KMS-11 (cell line): ENCODE measurements around the gene CENPO.

Source experiments
- H2AFZ ChIP-seq: fragments of 200-600 bp; sonication (generic); 2 replicates; pipeline ENCODE4 v1.6.1; 2016; ENCODE audit warnings: antibody characterized with exemption, mixed run types, low read depth
- H3K27ac ChIP-seq: fragments of 200-600 bp; sonication (generic); 2 replicates; pipeline ENCODE4 v1.6.1; 2016; ENCODE audit warnings: mild to moderate bottlenecking, mixed run types
- H3K27me3 ChIP-seq: fragments of 200-600 bp; sonication (generic); 2 replicates; pipeline ENCODE4 v1.6.1; 2017; ENCODE audit warnings: mild to moderate bottlenecking, low read depth, mixed run types, moderate library complexity; ENCODE audit not compliant: insufficient read depth
- H3K36me3 ChIP-seq: fragments of 200-600 bp; sonication (generic); 2 replicates; pipeline ENCODE4 v1.6.1; 2017; ENCODE audit warnings: mild to moderate bottlenecking, mixed run types; ENCODE audit not compliant: insufficient read depth
- H3K4me1 ChIP-seq: fragments of 200-600 bp; sonication (generic); 2 replicates; pipeline ENCODE4 v1.6.1; 2016; ENCODE audit warnings: mild to moderate bottlenecking, low read depth, mixed run types; ENCODE audit not compliant: poor library complexity, severe bottlenecking
- H3K4me2 ChIP-seq: fragments of 200-600 bp; sonication (generic); 2 replicates; pipeline ENCODE4 v1.7.0; 2016; ENCODE audit warnings: mild to moderate bottlenecking, mixed run types
- H3K4me3 ChIP-seq: fragments of 200-600 bp; sonication (generic); IDR thresholded peaks from 2 replicates; pipeline ENCODE4 v1.6.1; 2017; ENCODE audit warnings: low read depth, low read length, mixed read lengths; ENCODE audit not compliant: insufficient read depth
- H3K79me2 ChIP-seq: fragments of 200-600 bp; sonication (generic); 2 replicates; pipeline ENCODE4 v1.6.1; 2016; ENCODE audit warnings: low read depth, mixed run types; ENCODE audit not compliant: insufficient read depth
- H3K9ac ChIP-seq: fragments of 200-600 bp; sonication (generic); 2 replicates; pipeline ENCODE4 v1.6.1; 2016; ENCODE audit warnings: mild to moderate bottlenecking, mixed run types
- H4K20me1 ChIP-seq: fragments of 200-600 bp; sonication (generic); 2 replicates; pipeline ENCODE4 v1.6.1; 2016; ENCODE audit warnings: mild to moderate bottlenecking, mixed run types; ENCODE audit not compliant: insufficient read depth
- CTCF ChIP-seq: fragments of 200-600 bp; sonication (generic); conservative IDR thresholded peaks from 2 replicates; pipeline ENCODE4 v1.6.1; 2017; ENCODE audit warnings: low read depth, mild to moderate bottlenecking, antibody characterized with exemption, low read length, moderate library complexity, mixed read lengths

Gene CENPO

GRCh38 chr2:24820598-24821432 lies 27.6 kb downstream of the CENPO start:
- Histone ChIP-seq H3K79me2 (no peaks in the 10 kb centered on the region; the same call in 1 of the 2 replicates), H3K9ac (no peak overlapping the region), H3K27me3 (no peaks in the 10 kb centered on the region), H3K27ac (no peak overlapping the region; the same call in 1 of the 2 replicates), H4K20me1 (no peaks in the 10 kb centered on the region), H2AFZ (no peak overlapping the region), H3K4me3 (no peak overlapping the region), H3K4me1 (peaks cover 31% of the 10 kb centered on the region), H3K4me2 (peak overlapping the region; percentile 67; the same call in 1 of the 2 replicates), H3K36me3 (no peaks in the 10 kb centered on the region; the same call in 1 of the 2 replicates)
- no peak for TF ChIP-seq CTCF

- H3K9ac ChIP-seq = no peak overlapping the region
- no peak for TF ChIP-seq CTCF
- no peak overlapping the region for H3K4me3 ChIP-seq
- H3K79me2 ChIP-seq = no peaks in the 10 kb centered on the region; the same call in 1 of the 2 replicates
- H3K27ac ChIP-seq = peak overlapping the region; percentile 58
- no peaks in the 10 kb centered on the region for H4K20me1 ChIP-seq
- H3K4me2 ChIP-seq = peak overlapping the region; percentile 67
- H3K4me1 ChIP-seq = peaks cover 35% of the 10 kb centered on the region
- H2AFZ ChIP-seq = no peak overlapping the region
- no peaks in the 10 kb centered on the region for H3K27me3 ChIP-seq
- H3K36me3 ChIP-seq = no peaks in the 10 kb centered on the region; the same call in 1 of the 2 replicates
Observed at GRCh38 chr2:24821433-24821891, 28.2 kb downstream of the CENPO start.

- H3K27ac ChIP-seq = peak overlapping the region; percentile 58
- H3K4me1 ChIP-seq = peaks cover 41% of the 10 kb centered on the region
- no peak overlapping the region for H2AFZ ChIP-seq
- no peaks in the 10 kb centered on the region; the same call in 1 of the 2 replicates for H3K36me3 ChIP-seq
- no peak for TF ChIP-seq CTCF
- H3K27me3 ChIP-seq = no peaks in the 10 kb centered on the region
- H4K20me1 ChIP-seq = no peaks in the 10 kb centered on the region
- H3K4me3 ChIP-seq = no peak overlapping the region
- no peaks in the 10 kb centered on the region; the same call in 1 of the 2 replicates for H3K79me2 ChIP-seq
- no peak overlapping the region for H3K9ac ChIP-seq
- H3K4me2 ChIP-seq = peak overlapping the region; percentile 67
Observed at GRCh38 chr2:24822049-24822706, 29.0 kb downstream of the CENPO start.

GRCh38 chr2:24824071-24824588 lies 30.9 kb downstream of the CENPO start:
- H3K4me2 ChIP-seq = no peak overlapping the region
- no peak overlapping the region for H3K4me3 ChIP-seq
- H3K79me2 ChIP-seq = no peaks in the 10 kb centered on the region; the same call in 1 of the 2 replicates
- no peak overlapping the region for H3K9ac ChIP-seq
- no peak for TF ChIP-seq CTCF
- H2AFZ ChIP-seq = no peak overlapping the region
- H3K27me3 ChIP-seq = no peaks in the 10 kb centered on the region
- H3K27ac ChIP-seq = no peak overlapping the region
- no peaks in the 10 kb centered on the region for H4K20me1 ChIP-seq
- H3K4me1 ChIP-seq = peaks cover 40% of the 10 kb centered on the region
- H3K36me3 ChIP-seq = no peaks in the 10 kb centered on the region; the same call in 1 of the 2 replicates
